Activated gamma-delta T cell (primary cell): ENCODE measurements around the gene RUNX1.
A peak's percentile ranks its signal among the peaks of the same experiment; 100 is the strongest.

Experiments
- DNase-seq: peaks from one replicate; lab custom pipeline; 2025; lab: John Stamatoyannopoulos, UW

RUNX1 gene

GRCh38 chr21:34825101-34825500, 224.0 kb downstream of the RUNX1 start:
- no peak for DNase-seq

- no peak for DNase-seq
These were observed 224.8 kb downstream of the RUNX1 start for GRCh38 chr21:34824314-34824713.

GRCh38 chr21:34822942-34823341, 226.2 kb downstream of the RUNX1 start:
- no peak for DNase-seq

DNA sequence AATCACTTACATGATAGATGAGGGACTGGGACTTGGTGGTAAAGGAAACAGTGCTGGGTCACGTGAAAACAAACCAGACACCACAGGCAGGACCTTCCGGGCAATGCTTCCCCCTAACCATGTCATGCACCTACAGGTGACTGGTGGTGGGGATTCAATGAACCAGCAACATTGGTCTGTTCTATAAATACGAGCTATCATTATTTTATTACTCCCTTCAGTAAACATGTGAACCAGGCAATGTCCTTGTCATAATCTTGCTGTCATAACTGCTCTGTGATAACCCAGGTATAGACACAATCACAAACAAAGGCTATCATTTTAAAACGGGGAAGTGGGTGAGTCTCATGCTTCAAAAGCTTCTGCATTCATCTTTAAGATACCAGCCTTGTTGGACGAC, 226.9 kb downstream of the RUNX1 start:
- no peak for DNase-seq

GRCh38 chr21:34821717-34822116, 227.4 kb downstream of the RUNX1 start:
- DNase-seq: no peak

- no peak for DNase-seq
These were observed 229.1 kb downstream of the RUNX1 start for GRCh38 chr21:34820051-34820450.

- no peak for DNase-seq
These were observed 229.6 kb downstream of the RUNX1 start for GRCh38 chr21:34819357-34819999.

DNA sequence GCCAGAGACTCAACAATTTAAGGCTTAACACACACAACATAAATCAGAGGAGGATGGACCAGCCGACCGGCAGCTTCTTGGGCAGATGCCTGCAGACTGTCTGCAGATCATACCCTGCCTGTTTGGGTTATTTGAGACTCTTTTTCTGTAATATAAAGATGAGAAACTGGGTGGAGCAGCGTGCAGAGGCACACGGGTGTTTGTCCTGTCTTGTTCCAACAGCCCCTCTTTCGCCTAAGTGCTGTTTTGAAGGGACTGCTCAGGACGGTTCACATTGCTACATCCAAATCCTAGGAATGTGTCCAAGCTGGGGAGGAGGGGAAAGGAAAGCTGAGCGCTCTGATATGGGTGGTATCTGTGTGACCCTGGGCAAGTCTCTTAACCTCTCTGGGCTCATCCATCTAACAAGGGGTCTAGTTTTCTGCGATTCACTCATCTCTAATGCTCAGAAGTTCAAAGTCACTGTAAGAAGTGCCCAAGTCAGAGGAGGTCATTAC, 230.4 kb downstream of the RUNX1 start:
- no peak for DNase-seq

GRCh38 chr21:34817821-34818661, 231.1 kb downstream of the RUNX1 start:
- DNase-seq: no peak

DNA sequence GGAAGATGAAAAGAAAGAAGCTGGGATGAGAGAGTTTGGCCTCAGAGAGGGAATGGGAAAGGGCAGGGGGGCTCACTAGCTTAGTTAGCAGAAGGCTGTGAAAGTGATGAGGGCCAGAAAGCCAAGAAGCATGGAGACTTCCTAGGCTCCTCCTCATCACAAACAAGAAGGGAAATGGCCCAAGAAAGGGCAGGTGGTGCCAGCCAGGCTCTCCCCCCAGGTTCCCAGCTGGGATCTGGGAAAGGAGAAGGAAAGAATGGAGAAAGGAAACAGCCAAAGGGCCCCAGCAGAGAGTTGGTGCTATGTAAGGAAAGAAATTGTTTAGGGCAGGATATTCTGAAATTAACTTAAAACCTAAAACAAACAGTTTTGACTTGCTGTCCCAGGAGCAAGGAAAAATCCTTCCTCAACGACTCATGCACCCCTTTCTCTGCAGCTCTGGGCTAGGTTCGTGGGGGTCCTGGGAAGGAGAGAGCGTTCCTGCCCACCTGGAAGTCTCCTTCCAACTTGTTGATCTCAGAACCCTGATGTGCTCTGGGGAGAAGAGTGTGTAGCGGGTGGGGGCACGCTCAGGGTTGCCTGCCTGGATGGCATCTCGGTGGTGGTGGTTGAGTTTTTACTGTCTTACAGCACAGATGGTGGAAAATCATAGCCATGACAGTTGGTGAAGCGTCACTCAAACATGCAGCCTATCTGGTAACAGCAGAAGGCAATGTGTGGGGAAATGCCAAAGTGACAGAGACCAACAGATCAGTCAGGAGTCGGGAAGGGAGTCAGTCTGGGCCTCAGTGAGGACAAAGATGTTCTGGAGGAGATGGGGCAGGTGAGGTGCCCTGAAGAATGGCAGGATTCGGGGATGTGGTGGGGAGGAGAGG, 233.0 kb downstream of the RUNX1 start:
- no peak for DNase-seq

GRCh38 chr21:34814529-34814951, 234.6 kb downstream of the RUNX1 start:
- no peak for DNase-seq

DNA sequence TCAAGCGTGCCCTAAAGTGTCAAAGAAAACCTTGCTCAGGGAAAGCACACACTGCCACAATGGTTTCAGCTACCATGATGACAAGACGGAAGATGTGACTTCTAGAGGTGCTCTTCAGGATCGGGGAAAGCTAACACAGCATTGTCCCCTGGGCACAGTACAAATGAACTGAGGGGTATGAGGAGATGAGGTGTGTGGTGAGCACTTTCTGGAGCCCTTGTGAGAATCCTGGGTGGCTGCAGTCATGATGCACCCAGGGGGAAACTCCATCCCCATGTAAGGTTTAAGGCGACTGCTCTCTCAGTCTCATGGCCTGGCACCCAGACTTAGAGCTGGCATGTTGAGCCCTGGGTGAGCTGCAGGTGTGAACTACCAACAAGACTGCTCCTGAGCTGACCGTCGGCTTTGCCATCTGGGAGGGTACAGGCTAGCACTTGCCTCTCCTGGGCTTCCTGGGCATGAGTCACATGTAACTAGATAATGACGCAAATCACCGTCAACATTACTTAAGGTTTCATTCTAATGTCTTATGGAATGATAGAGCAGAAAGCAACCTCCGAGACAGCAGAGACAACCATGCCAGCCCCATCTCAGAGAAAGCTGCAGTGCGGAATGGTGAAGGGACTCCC, 235.7 kb downstream of the RUNX1 start:
- no peak for DNase-seq

DNA sequence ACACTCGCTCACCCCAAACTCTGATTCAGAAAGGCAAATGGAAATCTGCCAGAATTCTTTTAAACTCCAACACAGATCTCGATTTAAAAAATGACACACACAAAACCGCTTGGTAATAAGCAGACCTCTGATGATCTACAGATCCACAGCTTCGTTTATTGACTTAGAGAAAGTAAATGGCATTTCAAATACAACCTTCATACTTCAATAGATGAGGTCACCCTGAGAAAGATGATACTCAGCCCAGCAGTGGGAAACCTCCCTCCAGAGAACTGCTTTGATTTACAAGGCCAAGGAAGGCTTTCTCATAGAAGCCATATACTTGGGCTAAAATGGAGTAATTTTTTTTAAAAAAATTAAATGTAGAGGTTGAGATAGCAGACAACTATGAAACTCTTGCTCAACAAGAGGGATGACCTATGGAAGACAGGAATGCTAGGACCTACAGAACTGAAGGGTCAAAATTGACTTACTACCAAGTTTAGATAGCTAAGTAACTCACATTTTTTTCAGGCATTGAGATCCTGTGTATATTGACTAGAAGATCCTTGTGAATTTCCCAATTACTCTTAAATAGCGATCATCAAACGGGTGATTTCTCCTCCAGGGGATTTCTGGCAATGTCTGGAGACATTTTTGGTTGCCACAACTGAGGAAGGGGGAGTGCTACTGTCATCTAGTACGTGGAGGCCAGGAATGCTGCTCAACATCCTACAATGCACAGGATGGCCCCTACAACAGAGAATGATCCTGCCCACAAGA, 236.4 kb downstream of the RUNX1 start:
- DNase-seq: no peak

- DNase-seq: no peak
These were observed 237.7 kb downstream of the RUNX1 start for GRCh38 chr21:34811368-34811767.

- DNase-seq: no peak
These were observed 238.3 kb downstream of the RUNX1 start for GRCh38 chr21:34810786-34811185.

DNA sequence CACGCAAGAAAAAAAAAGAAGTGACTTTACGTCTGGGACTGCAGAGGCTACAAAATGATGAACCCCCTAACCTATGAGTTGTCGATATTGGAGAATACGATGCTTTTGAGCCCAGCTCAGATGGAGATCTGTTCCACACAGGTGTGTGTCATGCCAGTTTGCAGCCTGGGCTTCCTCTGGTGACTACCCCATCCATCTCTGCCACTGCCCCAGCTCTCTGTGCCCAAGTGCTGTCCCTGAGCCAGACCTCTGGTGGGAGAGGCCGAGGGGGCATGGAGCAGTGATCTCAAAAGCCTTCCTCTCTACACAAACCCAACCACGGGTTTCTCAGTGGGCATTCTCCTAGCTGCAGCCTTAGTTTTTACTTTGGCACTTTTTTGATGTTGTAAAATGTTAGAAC, 239.3 kb downstream of the RUNX1 start:
- DNase-seq: no peak

DNA sequence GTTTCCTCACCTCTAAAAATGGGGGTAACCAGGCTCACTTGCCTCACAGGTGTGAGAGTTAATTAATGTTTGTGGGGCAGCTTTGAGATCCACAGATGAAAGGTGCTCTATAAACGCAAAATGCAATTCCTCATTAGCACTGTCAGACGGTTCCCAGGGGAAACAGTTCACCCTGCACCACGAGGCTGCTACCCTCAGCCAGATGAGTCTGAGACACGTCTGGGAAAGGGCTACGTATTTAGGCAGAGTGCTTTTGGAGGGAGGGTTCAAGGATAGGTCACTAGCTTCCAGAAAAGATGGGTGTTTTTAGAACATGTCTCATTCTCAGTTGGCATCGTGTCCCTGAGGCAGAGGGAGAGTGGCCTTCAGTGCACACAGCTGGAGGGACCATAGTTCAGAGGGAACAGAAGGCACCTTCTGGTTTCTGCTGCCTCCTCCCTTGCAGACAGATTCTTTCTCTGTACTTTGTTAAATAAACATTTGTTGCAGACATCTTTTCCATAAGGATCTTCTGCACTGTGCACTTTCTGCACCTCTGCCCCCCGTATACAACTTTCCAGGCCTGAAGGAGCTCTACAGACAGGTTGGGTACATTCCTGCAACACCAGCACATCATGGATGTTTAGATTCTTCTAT, 240.4 kb downstream of the RUNX1 start:
- DNase-seq: no peak

- peak; percentile 22 for DNase-seq
These were observed 241.1 kb downstream of the RUNX1 start for GRCh38 chr21:34807881-34808568.

DNA sequence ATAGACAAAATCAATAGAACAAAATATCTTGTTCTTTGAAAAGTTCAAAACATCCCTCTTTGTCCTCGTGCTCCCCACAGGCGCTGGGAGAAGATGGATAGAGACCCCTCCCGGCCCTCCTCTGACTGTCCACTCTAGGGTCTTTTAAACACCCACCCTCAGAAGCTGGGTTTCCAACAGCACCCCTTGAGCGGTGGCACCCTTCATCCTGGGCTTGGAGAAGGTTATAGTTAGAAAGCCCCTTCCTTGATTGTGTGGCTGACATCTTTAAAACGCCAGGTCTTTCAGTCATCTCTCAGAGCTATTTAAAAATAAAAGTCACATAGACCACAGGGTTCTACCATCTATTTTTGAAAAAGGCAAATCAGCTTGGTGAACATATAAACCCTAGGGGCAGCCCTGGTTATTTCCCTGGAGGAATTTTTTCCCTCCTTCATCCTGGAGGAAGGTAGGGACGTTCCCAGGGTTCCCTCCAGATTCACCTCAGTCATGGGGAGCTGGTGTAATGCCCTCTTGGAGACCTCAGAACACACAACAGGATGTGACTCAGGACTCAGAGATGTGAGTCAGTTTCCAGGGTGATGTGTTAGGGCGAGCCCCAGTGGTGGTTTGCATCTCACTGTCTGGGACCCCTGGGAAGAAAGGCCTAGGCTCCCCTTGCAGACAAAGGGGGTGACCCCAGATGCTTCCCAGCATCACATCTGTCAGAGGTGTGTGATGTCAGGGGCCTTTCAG, 241.8 kb downstream of the RUNX1 start:
- no peak for DNase-seq
